Right cardiac atrium (tissue), 5 donors: ENCODE data around the gene AJAP1. TPM values are rescaled to one million over a fixed set of nuclear protein-coding genes. Genes with fewer than 3 reads are reported as not detected.
A peak's percentile ranks its signal among the peaks of the same experiment; 100 is the strongest.

Experiments used
- ATAC-seq, 2 donors: fragments of 200-7000 bp; cut with Tn5 transposase; one replicate each; pipeline versions ENCODE4 v1.8.0 to v1.9.1; 2020; ENCODE audit warnings: moderate library complexity in 2 of 2, mild to moderate bottlenecking in 1 of 2
- DNase-seq, 3 donors: peaks; one replicate each; pipeline ENCODE4 v3.0.0-alpha.2; 2020
- H3K27ac ChIP-seq: one replicate; pipeline ENCODE4 v1.5.1; 2013; ENCODE audit warnings: mild to moderate bottlenecking, low read length, control low read depth, moderate library complexity
- H3K27me3 ChIP-seq: one replicate; pipeline ENCODE4 v1.6.1; 2013; ENCODE audit not compliant: control insufficient read depth, insufficient read depth
- H3K4me1 ChIP-seq: one replicate; pipeline ENCODE4 v1.6.1; 2013; ENCODE audit warnings: low read length; ENCODE audit not compliant: control insufficient read depth, insufficient read depth
- H3K4me3 ChIP-seq: one replicate; pipeline ENCODE4 v1.5.1; 2013; ENCODE audit warnings: low read length, control low read depth
- H3K9me3 ChIP-seq: one replicate; pipeline ENCODE4 v1.6.1; 2013; ENCODE audit warnings: low read length; ENCODE audit not compliant: control insufficient read depth
- WGBS: extraction: QIAGEN DNeasy Blood & Tissue Kit; methylation state at CpG from one replicate; pipeline ENCODE4 v1.1.7; 2013; 5-methylcytosine and 5-hydroxymethylcytosine counted together
- intact Hi-C, 4 donors: fragments of 100-400 bp; cut with DNase I; formaldehyde crosslinking; loops; one replicate each; pipeline versions ENCODE4 v1.11.0 to v1.14.0; 2022 to 2023
- polyA plus RNA-seq: library from polyadenylated mRNA; stranded (reverse); fragments of 200-250 nt; gene quantifications from one replicate; pipeline ENCODE4 v1.2.3, GENCODE V29; 2013
- total RNA-seq, 4 donors: library from RNA; stranded (reverse); fragmentation: NEBNext Ultra II Directional; extraction: Animal tissue kit (Norgen Biotek cat#: 25700); gene quantifications; one replicate each; pipeline ENCODE4 v1.2.1, GENCODE V29; 2021
- donor health status: healthy with polysubstance abuse.
- donor health status: DM: no; HTN: yes; CAD: no.
- donor health status: DM: no; HTN: no; CAD: no.
- donor health status: DM: no; HTN: yes; CAD: no; lungs with severe emphysema.
- donor health status: DM: yes; HTN: yes; CAD: no.

AJAP1 gene
- total and polyA plus RNA-seq, 5 donors, result 0.02 to 0.18 (median 0.06) TPM

- Histone ChIP-seq H3K27me3 (no peaks in the 10 kb centered on the region), H3K27ac (no peak overlapping the region), H3K4me1 (no peaks in the 10 kb centered on the region), H3K9me3 (no peaks in the 10 kb centered on the region), H3K4me3 (no peak overlapping the region)
- 69% methylated on average over 8 of the region's 8 CpGs for WGBS
- intact Hi-C loops, result no loop called here
- no peak for DNase-seq
- no peak for ATAC-seq
Observed at GRCh38 chr1:4684136-4684535, 29.7 kb downstream of the AJAP1 start.

GRCh38 chr1:4684864-4685522, 30.6 kb downstream of the AJAP1 start:
- WGBS, result 59% methylated on average over 7 of the region's 7 CpGs
- no peak for ATAC-seq
- no peaks in the 10 kb centered on the region for H3K27me3 ChIP-seq

GRCh38 chr1:4685523-4685865, 31.1 kb downstream of the AJAP1 start:
- 87% methylated on average over 6 of the region's 6 CpGs for whole genome bisulfite sequencing
- no peak for DNase-seq
- no peak for ATAC-seq
- no peaks in the 10 kb centered on the region for H3K27me3 ChIP-seq
- no peaks in the 10 kb centered on the region for H3K9me3 ChIP-seq
- no peak overlapping the region for H3K27ac ChIP-seq
- H3K4me3 ChIP-seq, result no peak overlapping the region
- intact Hi-C loops, result no loop called here
- H3K4me1 ChIP-seq, result no peaks in the 10 kb centered on the region

More at GRCh38 chr1:4684864-4685522, 30.6 kb downstream of the AJAP1 start:
- H3K9me3 ChIP-seq, result no peaks in the 10 kb centered on the region
- H3K4me1 ChIP-seq, result no peaks in the 10 kb centered on the region
- DNase-seq, result no peak
- no peak overlapping the region for H3K4me3 ChIP-seq
- intact Hi-C loops, result no loop called here
- H3K27ac ChIP-seq, result no peak overlapping the region

GRCh38 chr1:4687943-4688342, 33.5 kb downstream of the AJAP1 start:
- Histone ChIP-seq H3K9me3 (no peaks in the 10 kb centered on the region), H3K27me3 (no peaks in the 10 kb centered on the region), H3K4me1 (no peaks in the 10 kb centered on the region), H3K27ac (no peak overlapping the region), H3K4me3 (no peak overlapping the region)
- intact Hi-C loops, result no loop called here
- peak in 1 of 3 donors; percentile 27 for DNase-seq
- no peak for ATAC-seq
- WGBS, result 74% methylated on average over 11 of the region's 11 CpGs

GRCh38 chr1:4689271-4689935, 35.0 kb downstream of the AJAP1 start:
- no peaks in the 10 kb centered on the region for H3K4me1 ChIP-seq
- ATAC-seq (no peak), DNase-seq (peak in 1 of 3 donors; percentile 20)
- 83% methylated on average over 24 of the region's 24 CpGs for WGBS
- intact Hi-C loops, result no loop called here
- H3K27ac ChIP-seq, result no peak overlapping the region
- no peaks in the 10 kb centered on the region for H3K27me3 ChIP-seq
- H3K4me3 ChIP-seq, result no peak overlapping the region
- H3K9me3 ChIP-seq, result no peaks in the 10 kb centered on the region

- no peak overlapping the region for H3K27ac ChIP-seq
- DNase-seq (no peak), ATAC-seq (no peak)
- H3K4me3 ChIP-seq, result no peak overlapping the region
- H3K9me3 ChIP-seq, result no peaks in the 10 kb centered on the region
- 95% methylated on average over 19 of the region's 19 CpGs for WGBS
- H3K27me3 ChIP-seq, result no peaks in the 10 kb centered on the region
- no peaks in the 10 kb centered on the region for H3K4me1 ChIP-seq
- intact Hi-C loops, result no loop called here
Observed at GRCh38 chr1:4689941-4690635, 35.7 kb downstream of the AJAP1 start.

GRCh38 chr1:4690951-4691675, 36.7 kb downstream of the AJAP1 start:
- H3K4me1 ChIP-seq, result no peaks in the 10 kb centered on the region
- DNase-seq, result peak in 1 of 3 donors; percentile 13
- intact Hi-C loops, result no loop called here
- no peak for ATAC-seq
- no peaks in the 10 kb centered on the region for H3K9me3 ChIP-seq
- H3K4me3 ChIP-seq, result no peak overlapping the region
- WGBS, result 89% methylated on average over 19 of the region's 19 CpGs
- H3K27me3 ChIP-seq, result no peaks in the 10 kb centered on the region
- H3K27ac ChIP-seq, result no peak overlapping the region

GRCh38 chr1:4691766-4692405, 37.5 kb downstream of the AJAP1 start:
- Histone ChIP-seq H3K4me1 (no peaks in the 10 kb centered on the region), H3K27ac (no peak overlapping the region), H3K9me3 (no peaks in the 10 kb centered on the region), H3K27me3 (no peaks in the 10 kb centered on the region), H3K4me3 (no peak overlapping the region)
- ATAC-seq, result no peak
- no peak for DNase-seq
- intact Hi-C loops, result no loop called here
- WGBS, result 80% methylated on average over 26 of the region's 26 CpGs

- H3K27me3 ChIP-seq, result no peaks in the 10 kb centered on the region
- H3K4me3 ChIP-seq, result no peak overlapping the region
- intact Hi-C loops, result no loop called here
- WGBS, result 67% methylated on average over 6 of the region's 6 CpGs
- DNase-seq (peak in 1 of 3 donors; percentile 10), ATAC-seq (no peak)
- no peak overlapping the region for H3K27ac ChIP-seq
- no peaks in the 10 kb centered on the region for H3K9me3 ChIP-seq
- H3K4me1 ChIP-seq, result no peaks in the 10 kb centered on the region
Observed at GRCh38 chr1:4692437-4692836, 38.0 kb downstream of the AJAP1 start.

GRCh38 chr1:4693331-4693730, 38.9 kb downstream of the AJAP1 start:
- Histone ChIP-seq H3K4me1 (no peaks in the 10 kb centered on the region), H3K27me3 (no peaks in the 10 kb centered on the region), H3K4me3 (no peak overlapping the region), H3K27ac (no peak overlapping the region), H3K9me3 (no peaks in the 10 kb centered on the region)
- DNase-seq, result peak in 1 of 3 donors; percentile 17
- 78% methylated on average over 6 of the region's 6 CpGs for WGBS
- ATAC-seq, result no peak
- intact Hi-C loops, result no loop called here
